HepG2 (cell line): ENCODE measurements around the gene RREB1. TPM values are rescaled to one million over a fixed set of nuclear protein-coding genes. Genes with fewer than 3 reads are reported as not detected.

Experiments used
- CTCF ChIP-seq: sonication (generic); formaldehyde crosslinking; IDR thresholded peaks from 2 replicates; pipeline ENCODE4 v1.5.0; 2020; ENCODE audit warnings: mild to moderate bottlenecking, missing genetic modification reagents, moderate library complexity
- EEA1 ChIP-seq: sonication (generic); formaldehyde crosslinking; IDR thresholded peaks from 2 replicates; pipeline ENCODE4 v1.5.1; 2020; ENCODE audit warnings: mild to moderate bottlenecking, missing genetic modification reagents, borderline replicate concordance
- FOXK2 ChIP-seq: fragments of 450-650 bp; IDR thresholded peaks from 2 replicates; pipeline ENCODE4 v1.6.1; 2016
- GTF2F1 ChIP-seq: fragments of 150-350 bp; IDR thresholded peaks from 2 replicates; pipeline ENCODE4 v1.6.1; 2014; ENCODE audit warnings: low read length
- KDM5A ChIP-seq: fragments of 200-600 bp; sonication (generic); IDR thresholded peaks from 2 replicates; pipeline ENCODE4 v1.7.0; 2018; ENCODE audit warnings: antibody characterized with exemption, mild to moderate bottlenecking, low read length, borderline replicate concordance
- KLF9 ChIP-seq: IDR thresholded peaks from 2 replicates; pipeline ENCODE4 v1.6.1; 2016; ENCODE audit warnings: low read depth
- MYC ChIP-seq: sonication (generic); formaldehyde crosslinking; IDR thresholded peaks from 2 replicates; pipeline ENCODE4 v1.9.0; 2021; ENCODE audit warnings: missing genetic modification reagents, borderline replicate concordance
- RXRA ChIP-seq: sonication (generic); formaldehyde crosslinking; IDR thresholded peaks from 2 replicates; pipeline ENCODE4 v1.5.1; 2020; ENCODE audit warnings: missing genetic modification reagents
- SAFB2 ChIP-seq: sonication (generic); formaldehyde crosslinking; IDR thresholded peaks from 2 replicates; pipeline ENCODE4 v1.5.1; 2020; ENCODE audit warnings: missing genetic modification reagents, low read depth, mild to moderate bottlenecking, borderline replicate concordance
- SCMH1 ChIP-seq: sonication (generic); formaldehyde crosslinking; IDR thresholded peaks from 2 replicates; pipeline ENCODE4 v1.9.0; 2021; ENCODE audit warnings: missing genetic modification reagents, mild to moderate bottlenecking, borderline replicate concordance
- U2AF2 ChIP-seq: fragments of 200-400 bp; formaldehyde crosslinking; IDR thresholded peaks from 2 replicates; pipeline ENCODE4 v1.6.1; 2017; ENCODE audit warnings: low read depth, mild to moderate bottlenecking, low read length
- ZBTB21 ChIP-seq: sonication (generic); formaldehyde crosslinking; IDR thresholded peaks from 2 replicates; pipeline ENCODE4 v1.4.0; 2020; ENCODE audit warnings: missing genetic modification reagents
- ZNF557 ChIP-seq: sonication (generic); formaldehyde crosslinking; IDR thresholded peaks from 2 replicates; pipeline ENCODE4 v1.4.0; 2020; ENCODE audit warnings: missing genetic modification reagents
- ZNF567 ChIP-seq: sonication (generic); formaldehyde crosslinking; IDR thresholded peaks from 2 replicates; pipeline ENCODE4 v1.8.1; 2023; ENCODE audit warnings: mild to moderate bottlenecking, missing genetic modification reagents, borderline replicate concordance
- ZNF614 ChIP-seq: IDR thresholded peaks from 2 replicates; pipeline ENCODE4 v1.6.1; 2018; ENCODE audit warnings: missing biosample characterization, missing genetic modification reagents, inconsistent platforms, borderline replicate concordance
- polyA plus RNA-seq, 8 experiments: library from polyadenylated mRNA; depleted of rRNA in 3 of 8; stranded (reverse) in 7 of 8; unstranded in 1 of 8; fragments of >200 nt; fragmentation: Illumina TruSeq in 4 of 8; extraction: Trizol in 4 of 8; gene quantifications; 2 replicates each; pipeline versions ENCODE4 v1.2.1 to v1.2.3, GENCODE V29; 2011 to 2016; ENCODE audit warnings: low read depth in 4 of 8, missing spikeins in 1 of 8, mixed read lengths in 1 of 8; ENCODE audit not compliant: insufficient read depth in 1 of 8
- total RNA-seq, 5 experiments: library from RNA; depleted of rRNA; stranded (reverse); fragments of >200 nt; fragmentation: Illumina TruSeq; extraction: Trizol; gene quantifications; 2 replicates each; pipeline ENCODE4 v1.2.3, GENCODE V29; 2016; ENCODE audit warnings: low read depth in 1 of 5
- TF ChIP-seq, protein P1 (sequence below): sonication (generic); formaldehyde crosslinking; IDR thresholded peaks from 2 replicates; pipeline ENCODE4 v1.4.0; 2020; ENCODE audit warnings: missing genetic modification reagents
- TF ChIP-seq, protein P2 (sequence below): sonication (generic); formaldehyde crosslinking; conservative IDR thresholded peaks from 2 replicates; pipeline ENCODE4 v1.4.0; 2020; ENCODE audit warnings: mild to moderate bottlenecking, missing genetic modification reagents, moderate library complexity
- TF ChIP-seq, protein P3 (sequence below): IDR thresholded peaks from 2 replicates; pipeline ENCODE4 v1.6.1; 2016; ENCODE audit warnings: low read depth

Gene RREB1
- total and polyA plus RNA-seq, 2 of the 13 experiments (the other 11 are each of a cell fraction or from before 2014, with no cell fraction given) = 6.1 to 23.2 TPM

DNA sequence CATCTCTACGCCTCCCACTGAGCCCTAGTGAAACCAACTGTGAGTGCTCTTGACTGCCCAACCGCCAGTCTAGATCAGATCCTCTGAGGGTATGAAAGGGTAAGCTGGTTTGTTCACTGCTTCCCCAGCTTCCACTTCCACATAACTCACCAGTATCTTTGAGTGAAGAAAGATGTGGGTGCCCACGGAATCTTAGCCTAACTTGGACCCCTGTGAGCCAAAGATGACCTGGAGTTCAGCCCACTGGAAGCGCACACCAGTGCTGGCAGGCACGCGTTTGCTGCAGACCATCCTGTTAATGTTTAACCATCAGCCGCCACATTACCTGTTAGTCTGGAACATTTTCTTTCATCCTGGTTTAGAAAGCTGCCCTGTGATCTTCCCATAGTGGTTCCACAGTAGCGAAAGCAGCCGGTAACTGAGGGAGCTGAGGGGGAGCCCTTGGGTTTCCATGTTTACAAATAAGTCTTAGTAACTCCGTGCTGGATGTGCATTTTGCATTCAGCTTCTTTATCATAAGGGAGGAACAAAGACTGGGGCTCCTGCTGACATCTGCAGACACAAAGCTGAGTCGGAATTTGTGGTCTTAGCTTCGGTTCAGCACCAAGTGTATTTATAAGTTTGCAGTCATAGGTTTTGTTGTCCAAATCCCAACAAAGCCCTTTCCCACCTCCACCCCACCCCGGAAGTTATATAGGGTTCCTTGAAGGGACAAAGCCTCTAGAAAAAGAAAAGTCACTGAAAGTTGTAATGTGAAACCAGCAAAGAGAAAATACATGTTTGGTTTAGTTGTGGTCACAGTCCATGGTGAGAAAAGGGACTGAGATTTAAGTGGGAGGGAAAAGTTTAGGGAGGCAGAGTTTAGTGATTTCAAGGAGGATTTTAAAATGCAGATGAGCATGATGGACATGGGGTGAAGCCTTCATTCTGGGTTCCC lies 134.2 kb downstream of the RREB1 start (continued):
- TF ChIP-seq MYC (peak; percentile 77; the same call in 1 of the 2 replicates), ZNF557 (CRISPR knock-in tag) (no peak), SAFB2 (CRISPR knock-in tag) (no peak), FOXK2 (peak; percentile 55; the same call in 1 of the 2 replicates), ZNF614 (CRISPR knock-in tag) (no peak), ZNF567 (CRISPR knock-in tag) (no peak), KDM5A (no peak), ZBTB21 (no peak), EEA1 (CRISPR knock-in tag) (no peak), GTF2F1 (no peak), RXRA (CRISPR knock-in tag) (peak; percentile 69; the same call in 1 of the 2 replicates), U2AF2 (no peak), CTCF (CRISPR knock-in tag) (peak; percentile 29), KLF9 (no peak), SCMH1 (CRISPR knock-in tag) (no peak)
- TF ChIP-seq, protein P1, sequence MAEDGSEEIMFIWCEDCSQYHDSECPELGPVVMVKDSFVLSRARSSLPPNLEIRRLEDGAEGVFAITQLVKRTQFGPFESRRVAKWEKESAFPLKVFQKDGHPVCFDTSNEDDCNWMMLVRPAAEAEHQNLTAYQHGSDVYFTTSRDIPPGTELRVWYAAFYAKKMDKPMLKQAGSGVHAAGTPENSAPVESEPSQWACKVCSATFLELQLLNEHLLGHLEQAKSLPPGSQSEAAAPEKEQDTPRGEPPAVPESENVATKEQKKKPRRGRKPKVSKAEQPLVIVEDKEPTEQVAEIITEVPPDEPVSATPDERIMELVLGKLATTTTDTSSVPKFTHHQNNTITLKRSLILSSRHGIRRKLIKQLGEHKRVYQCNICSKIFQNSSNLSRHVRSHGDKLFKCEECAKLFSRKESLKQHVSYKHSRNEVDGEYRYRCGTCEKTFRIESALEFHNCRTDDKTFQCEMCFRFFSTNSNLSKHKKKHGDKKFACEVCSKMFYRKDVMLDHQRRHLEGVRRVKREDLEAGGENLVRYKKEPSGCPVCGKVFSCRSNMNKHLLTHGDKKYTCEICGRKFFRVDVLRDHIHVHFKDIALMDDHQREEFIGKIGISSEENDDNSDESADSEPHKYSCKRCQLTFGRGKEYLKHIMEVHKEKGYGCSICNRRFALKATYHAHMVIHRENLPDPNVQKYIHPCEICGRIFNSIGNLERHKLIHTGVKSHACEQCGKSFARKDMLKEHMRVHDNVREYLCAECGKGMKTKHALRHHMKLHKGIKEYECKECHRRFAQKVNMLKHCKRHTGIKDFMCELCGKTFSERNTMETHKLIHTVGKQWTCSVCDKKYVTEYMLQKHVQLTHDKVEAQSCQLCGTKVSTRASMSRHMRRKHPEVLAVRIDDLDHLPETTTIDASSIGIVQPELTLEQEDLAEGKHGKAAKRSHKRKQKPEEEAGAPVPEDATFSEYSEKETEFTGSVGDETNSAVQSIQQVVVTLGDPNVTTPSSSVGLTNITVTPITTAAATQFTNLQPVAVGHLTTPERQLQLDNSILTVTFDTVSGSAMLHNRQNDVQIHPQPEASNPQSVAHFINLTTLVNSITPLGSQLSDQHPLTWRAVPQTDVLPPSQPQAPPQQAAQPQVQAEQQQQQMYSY (CRISPR knock-in tag) = peak; percentile 25; the same call in 1 of the 2 replicates
- TF ChIP-seq, protein P2, sequence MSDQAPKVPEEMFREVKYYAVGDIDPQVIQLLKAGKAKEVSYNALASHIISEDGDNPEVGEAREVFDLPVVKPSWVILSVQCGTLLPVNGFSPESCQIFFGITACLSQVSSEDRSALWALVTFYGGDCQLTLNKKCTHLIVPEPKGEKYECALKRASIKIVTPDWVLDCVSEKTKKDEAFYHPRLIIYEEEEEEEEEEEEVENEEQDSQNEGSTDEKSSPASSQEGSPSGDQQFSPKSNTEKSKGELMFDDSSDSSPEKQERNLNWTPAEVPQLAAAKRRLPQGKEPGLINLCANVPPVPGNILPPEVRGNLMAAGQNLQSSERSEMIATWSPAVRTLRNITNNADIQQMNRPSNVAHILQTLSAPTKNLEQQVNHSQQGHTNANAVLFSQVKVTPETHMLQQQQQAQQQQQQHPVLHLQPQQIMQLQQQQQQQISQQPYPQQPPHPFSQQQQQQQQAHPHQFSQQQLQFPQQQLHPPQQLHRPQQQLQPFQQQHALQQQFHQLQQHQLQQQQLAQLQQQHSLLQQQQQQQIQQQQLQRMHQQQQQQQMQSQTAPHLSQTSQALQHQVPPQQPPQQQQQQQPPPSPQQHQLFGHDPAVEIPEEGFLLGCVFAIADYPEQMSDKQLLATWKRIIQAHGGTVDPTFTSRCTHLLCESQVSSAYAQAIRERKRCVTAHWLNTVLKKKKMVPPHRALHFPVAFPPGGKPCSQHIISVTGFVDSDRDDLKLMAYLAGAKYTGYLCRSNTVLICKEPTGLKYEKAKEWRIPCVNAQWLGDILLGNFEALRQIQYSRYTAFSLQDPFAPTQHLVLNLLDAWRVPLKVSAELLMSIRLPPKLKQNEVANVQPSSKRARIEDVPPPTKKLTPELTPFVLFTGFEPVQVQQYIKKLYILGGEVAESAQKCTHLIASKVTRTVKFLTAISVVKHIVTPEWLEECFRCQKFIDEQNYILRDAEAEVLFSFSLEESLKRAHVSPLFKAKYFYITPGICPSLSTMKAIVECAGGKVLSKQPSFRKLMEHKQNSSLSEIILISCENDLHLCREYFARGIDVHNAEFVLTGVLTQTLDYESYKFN = peak; percentile 92
- TF ChIP-seq, protein P3, sequence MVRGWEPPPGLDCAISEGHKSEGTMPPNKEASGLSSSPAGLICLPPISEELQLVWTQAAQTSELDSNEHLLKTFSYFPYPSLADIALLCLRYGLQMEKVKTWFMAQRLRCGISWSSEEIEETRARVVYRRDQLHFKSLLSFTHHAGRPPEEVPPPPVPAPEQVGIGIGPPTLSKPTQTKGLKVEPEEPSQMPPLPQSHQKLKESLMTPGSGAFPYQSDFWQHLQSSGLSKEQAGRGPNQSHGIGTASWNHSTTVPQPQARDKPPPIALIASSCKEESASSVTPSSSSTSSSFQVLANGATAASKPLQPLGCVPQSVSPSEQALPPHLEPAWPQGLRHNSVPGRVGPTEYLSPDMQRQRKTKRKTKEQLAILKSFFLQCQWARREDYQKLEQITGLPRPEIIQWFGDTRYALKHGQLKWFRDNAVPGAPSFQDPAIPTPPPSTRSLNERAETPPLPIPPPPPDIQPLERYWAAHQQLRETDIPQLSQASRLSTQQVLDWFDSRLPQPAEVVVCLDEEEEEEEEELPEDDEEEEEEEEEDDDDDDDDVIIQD (CRISPR knock-in tag) = peak; percentile 47; the same call in 1 of the 2 replicates
